ENCODE results near the gene NMNAT2. TPM values are rescaled to one million over a fixed set of nuclear protein-coding genes. Genes with fewer than 3 reads are reported as not detected.
"Not testable (repeated sequence)": the region's sequence is repeated elsewhere in the genome, so short reads cannot be mapped to it uniquely, and the experiment has no call there.

The NMNAT2 gene
- total and polyA plus RNA-seq, 2 donors: 1.4 to 2.4 TPM

DNA sequence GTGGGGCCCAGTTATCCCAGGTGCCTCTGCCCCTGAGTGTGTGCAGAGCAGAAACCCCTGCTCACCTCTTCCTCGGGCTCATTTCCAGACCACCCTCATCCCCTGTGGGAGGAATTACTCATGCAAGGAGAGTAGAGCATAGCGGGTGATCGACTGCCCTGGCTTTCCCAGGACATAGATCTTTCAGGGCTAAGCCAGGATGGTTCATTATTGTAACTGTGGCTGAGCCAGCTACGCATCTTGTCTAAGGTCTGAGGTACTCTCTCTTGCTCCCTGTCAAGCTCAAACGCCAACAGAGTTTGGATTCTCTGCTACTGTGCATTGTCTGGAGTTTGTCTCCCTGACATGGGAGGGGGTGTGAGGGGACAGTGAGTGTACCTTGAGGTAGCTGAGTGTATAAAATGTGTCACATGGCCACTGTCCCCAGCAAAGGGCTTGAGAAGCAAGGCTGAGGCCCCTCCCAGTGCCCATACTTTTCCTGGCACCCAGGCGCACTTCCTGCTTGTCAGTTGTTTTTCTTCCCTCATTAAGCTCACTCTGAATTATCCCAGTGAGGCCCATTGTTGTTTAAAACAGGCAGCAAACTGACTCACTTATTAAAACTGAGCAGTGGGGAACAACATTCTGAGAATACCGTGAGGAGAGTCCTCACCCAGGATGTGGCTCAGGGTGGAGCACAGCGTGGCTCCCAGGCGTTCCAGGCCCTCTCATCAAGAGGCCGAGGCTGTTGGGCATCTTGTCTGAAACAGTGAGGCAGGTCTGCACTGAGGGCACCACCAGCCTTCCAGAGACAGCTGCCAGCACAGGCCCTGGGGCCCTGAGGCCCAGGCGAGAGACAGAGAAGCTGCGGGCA, 139.2 kb downstream of the NMNAT2 start:
- no peak for DNase-seq (ENCODE audit: extremely low spot score)
- Histone ChIP-seq H3K4me1 (ENCODE audit: insufficient read depth) (no peaks in the 10 kb centered on the region), H3K36me3 (ENCODE audit: insufficient read depth) (no peaks in the 10 kb centered on the region), H3K4me3 (ENCODE audit: low read depth, low read length) (no peak overlapping the region), H3K27ac (ENCODE audit: low read depth) (no peak overlapping the region)
- 78% methylated on average over 12 of the region's 12 CpGs for WGBS

DNA sequence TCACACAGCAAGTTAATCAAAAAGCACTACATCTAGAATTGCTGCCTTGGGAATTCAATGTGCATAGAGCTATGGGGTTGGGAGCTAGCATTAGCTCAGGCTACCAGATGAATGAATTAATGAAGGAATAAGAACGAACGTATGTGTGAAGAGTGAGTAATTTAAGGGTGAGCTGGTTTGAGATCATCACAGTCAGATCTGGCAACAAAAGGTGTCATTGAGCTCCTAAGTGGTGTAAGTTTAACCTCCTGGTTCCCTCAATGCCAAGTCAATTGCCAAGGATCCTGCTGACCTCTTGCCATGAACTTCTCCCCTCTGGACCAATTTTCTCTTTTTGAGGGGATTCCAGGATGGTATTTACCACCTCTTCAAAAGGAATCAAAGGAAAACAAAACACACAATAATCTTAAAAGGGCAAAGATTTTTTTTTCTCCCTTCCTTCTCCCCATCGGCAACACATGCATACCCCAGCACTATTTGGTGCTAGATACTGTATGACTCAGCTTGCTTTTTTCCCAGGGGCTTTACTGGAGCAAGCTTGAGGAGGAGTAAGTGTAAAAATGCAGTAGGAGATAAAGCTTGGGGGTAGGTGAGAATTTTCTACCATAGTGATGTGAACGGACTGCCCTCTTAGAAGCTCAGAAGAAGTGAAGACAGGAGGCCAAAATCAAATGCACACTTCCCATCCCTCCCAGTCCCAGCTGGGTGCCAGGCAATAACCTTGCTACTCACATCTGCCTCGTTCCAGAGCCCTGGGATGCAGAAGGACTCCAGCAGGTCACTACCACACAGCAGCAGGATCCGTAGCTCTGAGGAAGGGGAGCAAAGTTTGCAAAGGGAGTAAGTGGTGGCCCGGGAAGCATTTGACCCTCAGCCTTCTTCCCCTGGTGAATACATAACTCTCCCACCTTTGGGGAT, 140.1 kb downstream of the NMNAT2 start:
- Histone ChIP-seq H3K4me1 (ENCODE audit: insufficient read depth) (no peaks in the 10 kb centered on the region), H3K4me3 (ENCODE audit: low read depth, low read length) (no peak overlapping the region), H3K36me3 (ENCODE audit: insufficient read depth) (no peaks in the 10 kb centered on the region), H3K27ac (ENCODE audit: low read depth) (no peak overlapping the region)
- no peak for DNase-seq (ENCODE audit: extremely low spot score)
- 81% methylated on average over 7 of the region's 7 CpGs for WGBS

DNA sequence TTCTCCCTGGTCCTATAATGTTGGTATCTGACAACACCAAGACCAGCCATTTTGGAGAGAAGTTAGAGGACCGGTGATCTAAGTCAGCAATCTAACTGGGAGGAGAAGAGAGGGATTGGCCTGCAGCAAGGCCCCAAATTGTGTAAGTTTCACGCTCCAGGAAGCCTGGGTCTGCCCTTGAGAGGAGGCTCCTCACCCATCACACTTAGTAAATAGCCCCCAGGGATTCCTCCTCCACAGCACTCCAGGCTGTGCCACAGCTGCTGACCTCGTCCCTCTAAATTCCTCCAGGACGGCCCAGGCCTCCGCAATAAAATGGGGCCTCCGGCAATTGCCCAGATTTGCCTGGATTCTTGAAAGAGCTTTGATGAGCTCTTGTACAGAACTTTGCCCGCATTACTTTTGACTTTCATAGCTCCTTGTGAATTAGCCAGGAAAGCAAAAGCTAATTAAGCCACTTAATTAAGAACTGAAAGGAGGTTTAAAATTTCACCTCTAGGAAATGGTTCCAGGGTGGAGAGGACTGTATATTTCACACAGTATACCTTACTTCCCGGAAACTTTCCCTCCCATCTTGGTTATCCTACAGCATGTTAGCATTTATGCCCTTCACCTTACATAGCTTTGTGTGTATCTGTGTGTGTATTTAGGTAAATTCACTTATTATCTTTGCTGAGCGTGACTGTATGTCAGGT, 141.6 kb downstream of the NMNAT2 start:
- H3K27ac ChIP-seq (ENCODE audit: low read depth): no peak overlapping the region
- H3K4me3 ChIP-seq (ENCODE audit: low read depth, low read length): no peak overlapping the region
- whole genome bisulfite sequencing: 87% methylated on average over 9 of the region's 9 CpGs
- DNase-seq (ENCODE audit: extremely low spot score): no peak
- no peaks in the 10 kb centered on the region for H3K4me1 ChIP-seq (ENCODE audit: insufficient read depth)
- H3K36me3 ChIP-seq (ENCODE audit: insufficient read depth): no peaks in the 10 kb centered on the region

DNA sequence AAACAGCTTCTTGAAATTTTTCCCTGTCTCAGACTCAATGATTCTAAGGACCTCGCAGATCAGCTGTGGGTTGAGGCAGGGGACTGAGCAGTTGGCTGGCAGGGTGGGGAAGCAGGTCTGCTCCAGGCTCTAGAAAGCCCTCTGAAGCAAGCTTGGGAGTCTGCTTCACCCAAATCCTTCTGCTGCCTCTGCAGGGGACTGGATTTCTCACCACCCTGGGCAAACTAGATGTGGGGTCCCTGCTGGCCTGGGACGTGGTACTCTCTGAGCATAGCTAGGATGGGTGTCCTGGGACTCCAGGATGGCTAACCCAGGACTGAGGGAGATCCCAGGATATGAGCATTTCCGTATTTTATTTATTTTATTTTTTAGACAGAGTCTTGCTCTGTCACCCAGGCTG, 142.9 kb downstream of the NMNAT2 start:
- no peaks in the 10 kb centered on the region for H3K4me1 ChIP-seq (ENCODE audit: insufficient read depth)
- no peak overlapping the region for H3K27ac ChIP-seq (ENCODE audit: low read depth)
- no peaks in the 10 kb centered on the region for H3K36me3 ChIP-seq (ENCODE audit: insufficient read depth)
- DNase-seq (ENCODE audit: extremely low spot score): no peak
- 89% methylated on average over 3 of the region's 3 CpGs for WGBS
- H3K4me3 ChIP-seq (ENCODE audit: low read depth, low read length): no peak overlapping the region

DNA sequence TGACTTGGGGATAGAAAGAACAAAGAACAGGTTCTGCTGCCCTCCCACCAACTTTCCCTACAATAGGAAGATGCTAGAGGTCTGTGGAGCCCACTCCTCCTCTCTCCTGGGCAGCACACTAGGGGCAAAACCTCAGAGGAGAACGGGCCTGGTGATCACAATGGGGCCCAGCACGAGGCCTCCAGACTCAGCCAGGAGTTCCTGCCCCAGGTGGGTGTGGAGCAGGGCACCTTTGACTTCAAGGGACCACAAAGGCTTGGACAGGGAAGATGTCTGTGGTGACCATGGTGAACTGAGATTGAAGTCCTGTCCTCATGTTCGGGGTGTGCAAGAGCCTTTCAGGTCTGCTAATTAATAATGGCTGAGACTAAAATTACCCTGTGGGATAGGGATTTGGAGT, 143.3 kb downstream of the NMNAT2 start:
- Histone ChIP-seq H3K36me3 (ENCODE audit: insufficient read depth) (no peaks in the 10 kb centered on the region), H3K4me3 (ENCODE audit: low read depth, low read length) (no peak overlapping the region), H3K4me1 (ENCODE audit: insufficient read depth) (no peaks in the 10 kb centered on the region), H3K27ac (ENCODE audit: low read depth) (no peak overlapping the region)
- WGBS: 95% methylated on average over 3 of the region's 3 CpGs
- DNase-seq (ENCODE audit: extremely low spot score): no peak

DNA sequence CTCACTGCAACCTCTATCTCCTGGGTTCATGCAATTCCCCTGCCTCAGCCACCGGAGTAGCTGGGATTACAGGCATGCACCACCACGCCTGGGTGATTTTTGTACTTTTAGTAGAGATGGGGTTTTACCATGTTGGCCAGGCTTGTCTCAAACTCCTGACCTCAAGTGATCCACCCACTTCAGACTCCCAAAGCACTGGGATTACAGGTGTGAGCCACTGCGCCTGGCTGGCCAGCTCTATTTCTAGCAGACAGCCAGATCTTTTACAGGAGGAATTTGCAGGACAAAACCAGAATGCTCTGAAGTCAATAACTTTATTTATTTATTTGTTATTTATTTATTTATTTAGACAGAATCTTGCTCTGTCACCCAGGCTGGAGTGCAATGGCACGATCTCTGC, 144.2 kb downstream of the NMNAT2 start:
- not testable (repeated sequence) for DNase-seq (ENCODE audit: extremely low spot score); H3K27ac ChIP-seq (ENCODE audit: low read depth); H3K36me3 ChIP-seq (ENCODE audit: insufficient read depth); H3K4me3 ChIP-seq (ENCODE audit: low read depth, low read length); H3K4me1 ChIP-seq (ENCODE audit: insufficient read depth)
- WGBS: 95% methylated on average over 4 of the region's 4 CpGs

DNA sequence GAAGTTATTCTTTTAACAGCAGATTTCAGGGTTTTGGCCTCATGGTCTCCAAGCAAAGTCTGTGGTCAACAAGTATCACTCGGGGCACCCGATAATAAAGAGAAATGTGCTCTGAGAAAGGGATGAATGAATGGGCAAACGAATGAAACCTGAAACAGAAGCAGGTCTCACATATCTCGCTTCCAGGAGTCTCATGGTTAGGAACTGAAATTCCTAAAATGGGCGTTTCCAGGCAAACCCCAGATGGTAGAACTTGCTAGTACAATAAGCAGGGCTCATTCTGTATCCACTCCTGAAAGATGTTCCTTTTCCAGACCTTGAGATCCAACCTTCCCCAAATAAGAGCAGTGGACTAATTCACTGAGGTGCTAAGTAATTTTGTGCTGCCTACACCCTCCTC, 144.9 kb downstream of the NMNAT2 start:
- no peak for DNase-seq (ENCODE audit: extremely low spot score)
- WGBS: 90% methylated on average over 5 of the region's 5 CpGs
- Histone ChIP-seq H3K36me3 (ENCODE audit: insufficient read depth) (no peaks in the 10 kb centered on the region), H3K27ac (ENCODE audit: low read depth) (no peak overlapping the region), H3K4me3 (ENCODE audit: low read depth, low read length) (no peak overlapping the region), H3K4me1 (ENCODE audit: insufficient read depth) (no peaks in the 10 kb centered on the region)

DNA sequence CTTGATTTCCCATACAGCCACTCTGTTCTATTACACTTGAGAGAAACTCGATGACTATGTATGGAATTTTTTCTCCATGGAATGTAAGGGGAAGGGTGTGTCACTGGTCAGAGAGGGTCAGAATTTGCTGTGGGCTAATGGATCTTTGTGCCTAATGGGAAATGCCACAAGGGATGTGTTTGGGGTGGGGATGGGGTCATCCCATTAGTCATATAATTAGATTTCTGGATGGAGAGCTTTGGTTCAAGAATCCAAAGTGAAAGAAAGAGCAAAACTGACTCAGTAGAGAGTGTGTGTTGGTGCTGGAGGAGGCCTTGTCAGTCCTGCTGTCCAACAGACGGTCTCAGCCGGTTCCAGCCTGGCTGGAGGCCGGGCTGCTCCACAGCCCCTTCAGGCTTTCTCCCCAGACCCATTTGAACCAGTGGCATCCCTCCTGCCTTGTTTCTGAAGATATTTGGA, 145.8 kb downstream of the NMNAT2 start:
- 74% methylated on average over 4 of the region's 4 CpGs for WGBS
- no peak for DNase-seq (ENCODE audit: extremely low spot score)
- H3K36me3 ChIP-seq (ENCODE audit: insufficient read depth): no peaks in the 10 kb centered on the region
- no peaks in the 10 kb centered on the region for H3K4me1 ChIP-seq (ENCODE audit: insufficient read depth)
- H3K4me3 ChIP-seq (ENCODE audit: low read depth, low read length): no peak overlapping the region
- no peak overlapping the region for H3K27ac ChIP-seq (ENCODE audit: low read depth)

DNA sequence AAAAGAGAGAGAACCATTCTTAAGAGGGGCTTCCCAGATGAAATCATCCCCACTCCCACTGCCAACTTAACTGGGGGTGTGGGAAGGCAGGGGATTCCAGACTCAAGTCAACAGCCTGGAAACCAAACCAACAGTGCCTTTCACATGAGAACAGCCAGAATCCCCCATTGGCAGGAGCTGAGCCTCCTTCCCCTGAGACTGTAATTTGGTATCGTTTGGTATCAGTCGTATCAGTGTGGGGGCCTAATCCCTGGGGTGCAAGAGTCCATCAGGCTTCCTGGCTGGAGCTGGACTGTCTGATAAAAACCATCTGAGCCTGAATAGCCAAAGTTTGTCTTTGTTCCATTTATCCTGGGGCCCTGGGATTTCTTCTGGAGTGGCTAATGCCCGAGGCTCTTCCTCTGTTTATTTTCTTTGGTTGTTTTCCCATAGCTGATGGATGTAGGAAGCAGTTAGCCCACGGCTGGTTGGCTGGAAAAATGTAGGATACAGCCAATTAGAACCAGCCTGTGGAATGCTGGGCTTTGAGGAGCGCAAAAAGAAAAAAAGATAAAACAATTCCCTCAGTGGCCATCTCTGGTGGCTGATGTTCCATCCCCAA, 147.5 kb downstream of the NMNAT2 start:
- Histone ChIP-seq H3K36me3 (ENCODE audit: insufficient read depth) (no peaks in the 10 kb centered on the region), H3K27ac (ENCODE audit: low read depth) (no peak overlapping the region), H3K4me1 (ENCODE audit: insufficient read depth) (no peaks in the 10 kb centered on the region), H3K4me3 (ENCODE audit: low read depth, low read length) (no peak overlapping the region)
- no peak for DNase-seq (ENCODE audit: extremely low spot score)
- 31% methylated on average over 5 of the region's 5 CpGs for WGBS

DNA sequence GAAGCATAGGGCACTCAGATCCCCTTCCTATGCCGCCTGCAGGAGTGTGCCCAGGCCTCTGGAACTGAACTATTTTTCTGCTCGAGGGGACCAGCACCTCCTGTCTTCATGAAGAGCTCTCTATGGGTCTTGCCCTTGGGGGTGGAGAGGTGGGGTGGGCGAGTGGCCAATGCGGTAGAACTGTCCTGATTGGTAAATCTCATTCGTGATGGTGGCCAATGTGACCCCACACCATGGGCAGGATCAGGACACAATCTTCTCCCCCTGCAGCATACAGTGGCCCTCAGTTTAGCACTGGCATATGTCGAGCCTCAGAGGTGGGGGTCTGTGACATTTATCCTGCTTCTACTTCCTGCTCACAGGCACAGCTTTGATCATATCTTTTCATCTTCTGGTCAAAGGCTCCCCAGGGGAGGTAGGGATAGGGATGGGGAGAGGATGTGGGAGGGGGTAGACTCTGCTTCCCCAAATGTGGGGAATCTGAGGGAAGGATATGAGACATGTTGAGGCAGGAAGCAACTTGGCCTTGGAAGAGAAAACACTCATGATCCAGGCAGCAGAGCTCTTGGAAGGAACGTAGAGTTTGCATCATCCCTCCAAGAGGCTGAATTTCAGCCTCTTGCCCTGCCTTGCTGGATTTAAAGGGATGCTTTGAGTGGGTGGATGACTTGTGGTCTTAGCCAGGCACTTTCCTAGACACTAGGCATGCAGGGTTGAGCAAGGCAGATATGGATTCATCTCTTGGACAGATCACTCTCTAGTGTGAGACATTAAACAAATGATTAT, 150.3 kb downstream of the NMNAT2 start:
- H3K27ac ChIP-seq (ENCODE audit: low read depth): no peak overlapping the region
- no peak for DNase-seq (ENCODE audit: extremely low spot score)
- 67% methylated on average over 7 of the region's 7 CpGs for WGBS

DNA sequence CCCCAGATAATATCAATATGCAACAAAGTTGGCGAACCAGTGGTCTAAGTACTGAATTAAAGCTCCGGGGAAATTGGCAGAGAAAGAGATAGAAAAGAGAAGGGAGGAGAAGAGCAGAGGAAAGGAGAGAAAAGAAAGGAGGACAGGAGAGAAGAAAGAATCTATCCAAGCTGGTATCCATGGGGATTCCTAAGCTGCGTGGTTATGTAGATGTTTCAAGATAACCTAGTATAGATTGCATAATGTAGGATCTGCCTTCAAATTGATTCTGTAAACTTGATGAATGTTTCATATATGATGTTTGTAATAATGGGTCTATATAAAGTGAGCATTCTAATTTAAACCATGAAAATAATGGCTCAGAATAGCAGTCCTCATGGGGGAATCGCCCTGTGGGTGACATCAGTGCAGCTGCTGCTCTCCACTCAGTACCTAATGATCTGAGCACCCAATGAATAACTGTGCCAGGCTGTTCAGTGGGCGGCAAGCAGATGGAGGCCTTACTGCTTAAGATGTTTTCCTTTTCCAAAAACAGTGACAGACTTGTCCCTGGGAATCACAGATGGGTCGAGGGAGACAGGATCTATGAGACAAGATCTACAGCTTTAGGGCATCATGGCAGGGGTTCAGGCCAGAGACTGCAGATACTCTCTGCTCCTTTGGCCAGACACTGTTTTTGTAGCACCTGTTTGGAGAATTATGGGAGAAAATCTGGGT, 154.1 kb downstream of the NMNAT2 start:
- no peaks in the 10 kb centered on the region for H3K4me1 ChIP-seq (ENCODE audit: insufficient read depth)
- no peaks in the 10 kb centered on the region for H3K36me3 ChIP-seq (ENCODE audit: insufficient read depth)
- 75% methylated on average over 6 of the region's 6 CpGs for WGBS
- H3K4me3 ChIP-seq (ENCODE audit: low read depth, low read length): no peak overlapping the region
- H3K27ac ChIP-seq (ENCODE audit: low read depth): no peak overlapping the region
- DNase-seq (ENCODE audit: extremely low spot score): no peak

More for the DNA sequence above, 150.3 kb downstream of the NMNAT2 start:
- H3K4me3 ChIP-seq (ENCODE audit: low read depth, low read length): no peak overlapping the region
- no peaks in the 10 kb centered on the region for H3K4me1 ChIP-seq (ENCODE audit: insufficient read depth)
- H3K36me3 ChIP-seq (ENCODE audit: insufficient read depth): no peaks in the 10 kb centered on the region

DNA sequence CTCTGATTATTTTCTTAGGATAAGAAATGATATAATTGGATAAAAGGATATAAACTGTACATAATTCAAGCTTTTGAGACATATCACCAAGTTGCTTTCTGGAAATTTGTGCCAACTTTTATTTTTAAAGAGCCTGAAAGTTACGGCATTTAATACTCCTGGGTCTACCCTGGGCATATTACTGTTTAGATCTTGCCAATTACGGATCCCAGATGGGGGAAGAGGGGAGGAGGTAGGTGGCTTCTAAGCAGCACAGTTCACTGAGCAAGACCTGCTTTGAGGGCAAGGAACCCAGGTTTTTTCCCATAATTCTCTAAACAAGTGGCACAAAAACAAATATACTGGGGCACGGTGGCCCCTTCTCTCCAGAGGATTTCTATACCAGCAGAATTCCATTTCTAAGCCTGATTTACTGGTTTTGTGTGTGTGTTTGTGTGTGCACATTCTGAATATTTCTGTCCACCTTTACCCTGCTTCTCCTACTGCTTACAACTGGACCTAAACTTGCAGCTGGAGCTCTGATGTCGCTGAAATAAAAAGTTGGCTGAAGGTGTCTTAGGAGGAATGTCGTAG, 155.5 kb downstream of the NMNAT2 start:
- Histone ChIP-seq H3K4me1 (ENCODE audit: insufficient read depth) (no peaks in the 10 kb centered on the region), H3K36me3 (ENCODE audit: insufficient read depth) (no peaks in the 10 kb centered on the region), H3K4me3 (ENCODE audit: low read depth, low read length) (no peak overlapping the region), H3K27ac (ENCODE audit: low read depth) (no peak overlapping the region)
- 61% methylated on average over 5 of the region's 5 CpGs for WGBS
- DNase-seq (ENCODE audit: extremely low spot score): no peak
